Measurements from ENCODE around the gene MATN3. TPM values are rescaled to one million over a fixed set of nuclear protein-coding genes. Genes with fewer than 3 reads are reported as not detected.

The MATN3 gene
- total RNA-seq, 1 experiment from 2014 or later: 0.98 TPM

GRCh38 chr2:20030224-20030623 lies 17.8 kb upstream of the MATN3 start:
- intact Hi-C loops (cut with micrococcal nuclease): no loop called here
- CTCF ChIA-PET: interaction anchor here (5.6 kb wide), 1 partner anchor 15 kb away, joined by 55 read pairs; no protein-coding TSS in a partner anchor
- TF ChIP-seq CTCF (IDR thresholded peaks at IDR 0.05; ENCODE audit: unreplicated experiment): no peak
- POLR2A ChIA-PET: interaction anchor here (0.9 to 1.5 kb wide), 3 partner anchors 18 to 22 kb away, joined by 3 to 7 read pairs (median 3); partner anchors contain the start of gene LAPTM4A
- no TSS peak for BruUV-seq (replicated peaks)
- DNase-seq (ENCODE audit: unreplicated experiment): no peak
- Mint-ChIP-seq H3K27ac (ENCODE audit: low read depth, unreplicated experiment) (no peak overlapping the region), H3K4me1 (ENCODE audit: insufficient read depth, unreplicated experiment) (peaks cover 8% of the 10 kb centered on the region), H3K4me3 (ENCODE audit: unreplicated experiment) (no peak overlapping the region), H3K27me3 (ENCODE audit: insufficient read depth, unreplicated experiment) (no peaks in the 10 kb centered on the region), H3K9me3 (ENCODE audit: unreplicated experiment) (peaks cover 8% of the 10 kb centered on the region), H3K36me3 (ENCODE audit: insufficient read depth, unreplicated experiment) (peaks cover 65% of the 10 kb centered on the region)

- H3K36me3 Mint-ChIP-seq (ENCODE audit: insufficient read depth, unreplicated experiment): peaks cover 54% of the 10 kb centered on the region
- no peak for DNase-seq (ENCODE audit: unreplicated experiment)
These were observed 15.4 kb upstream of the MATN3 start for GRCh38 chr2:20027705-20028434.

GRCh38 chr2:20027260-20027677 lies 14.8 kb upstream of the MATN3 start:
- no peak for TF ChIP-seq CTCF (IDR thresholded peaks at IDR 0.05; ENCODE audit: unreplicated experiment)
- H3K27me3 Mint-ChIP-seq (ENCODE audit: insufficient read depth, unreplicated experiment): no peaks in the 10 kb centered on the region
- H3K4me1 Mint-ChIP-seq (ENCODE audit: insufficient read depth, unreplicated experiment): peaks cover 8% of the 10 kb centered on the region
- CTCF ChIA-PET: interaction anchor here (0.6 to 5.6 kb wide), 4 partner anchors 12 to 177 kb away, joined by 3 to 55 read pairs (median 4); no protein-coding TSS in a partner anchor
- no peak overlapping the region for H3K4me3 Mint-ChIP-seq (ENCODE audit: unreplicated experiment)
- H3K36me3 Mint-ChIP-seq (ENCODE audit: insufficient read depth, unreplicated experiment): peaks cover 48% of the 10 kb centered on the region
- H3K9me3 Mint-ChIP-seq (ENCODE audit: unreplicated experiment): peaks cover 9% of the 10 kb centered on the region
- POLR2A ChIA-PET: interaction anchor here (0.8 to 2.2 kb wide), 4 partner anchors 15 to 37 kb away, joined by 3 to 14 read pairs (median 3); partner anchors contain the start of genes LAPTM4A and WDR35
- intact Hi-C loops (cut with micrococcal nuclease): no loop called here
- BruUV-seq (replicated peaks): no TSS peak
- peak overlapping the region; percentile 39 for H3K27ac Mint-ChIP-seq (ENCODE audit: low read depth, unreplicated experiment)
- DNase-seq (ENCODE audit: unreplicated experiment): no peak

More at GRCh38 chr2:20027705-20028434, 15.4 kb upstream of the MATN3 start:
- CTCF ChIA-PET: interaction anchor here (1.0 to 5.6 kb wide), 4 partner anchors 10 to 66 kb away, joined by 3 to 55 read pairs (median 4); no protein-coding TSS in a partner anchor
- TF ChIP-seq CTCF (IDR thresholded peaks at IDR 0.05; ENCODE audit: unreplicated experiment): no peak
- no TSS peak for BruUV-seq (replicated peaks)
- POLR2A ChIA-PET: interaction anchor here (0.7 to 2.2 kb wide), 6 partner anchors 15 to 79 kb away, joined by 3 to 14 read pairs (median 3); partner anchors contain the start of genes LAPTM4A and WDR35
- intact Hi-C loops (cut with micrococcal nuclease): no loop called here
- Mint-ChIP-seq H3K4me3 (ENCODE audit: unreplicated experiment) (no peak overlapping the region), H3K9me3 (ENCODE audit: unreplicated experiment) (peaks cover 8% of the 10 kb centered on the region), H3K4me1 (ENCODE audit: insufficient read depth, unreplicated experiment) (peaks cover 8% of the 10 kb centered on the region), H3K27me3 (ENCODE audit: insufficient read depth, unreplicated experiment) (no peaks in the 10 kb centered on the region), H3K27ac (ENCODE audit: low read depth, unreplicated experiment) (peak overlapping the region; percentile 39)

GRCh38 chr2:20025065-20025786 lies 12.8 kb upstream of the MATN3 start:
- intact Hi-C loops (cut with micrococcal nuclease): no loop called here
- H3K4me3 Mint-ChIP-seq (ENCODE audit: unreplicated experiment): no peak overlapping the region
- H3K36me3 Mint-ChIP-seq (ENCODE audit: insufficient read depth, unreplicated experiment): peaks cover 28% of the 10 kb centered on the region
- POLR2A ChIA-PET: no interaction called here
- no peaks in the 10 kb centered on the region for H3K27me3 Mint-ChIP-seq (ENCODE audit: insufficient read depth, unreplicated experiment)
- H3K27ac Mint-ChIP-seq (ENCODE audit: low read depth, unreplicated experiment): no peak overlapping the region
- CTCF ChIA-PET: interaction anchor here (0.6 to 1.9 kb wide), 2 partner anchors 10 to 213 kb away, joined by 3 to 10 read pairs; no protein-coding TSS in a partner anchor
- TF ChIP-seq CTCF (IDR thresholded peaks at IDR 0.05; ENCODE audit: unreplicated experiment): no peak
- DNase-seq (ENCODE audit: unreplicated experiment): no peak
- peaks cover 8% of the 10 kb centered on the region for H3K4me1 Mint-ChIP-seq (ENCODE audit: insufficient read depth, unreplicated experiment)
- no TSS peak for BruUV-seq (replicated peaks)
- peaks cover 17% of the 10 kb centered on the region for H3K9me3 Mint-ChIP-seq (ENCODE audit: unreplicated experiment)
